Hepatocyte (in vitro differentiated cells): ENCODE results near the gene FHIP1B. TPM values are rescaled to one million over a fixed set of nuclear protein-coding genes. Genes with fewer than 3 reads are reported as not detected.

Source experiments
- polyA plus RNA-seq: library from polyadenylated mRNA; unstranded; fragments of >200 nt; fragmentation: Nextera tagmentation; extraction: Ambion mirVana; gene quantifications from 2 replicates; pipeline ENCODE4 v1.2.1, GENCODE V29; 2016
- total RNA-seq: library from RNA; depleted of rRNA; stranded (reverse); fragments of >200 nt; gene quantifications from 2 replicates; pipeline ENCODE4 v1.2.3, GENCODE V29; 2014

FHIP1B gene
- total and polyA plus RNA-seq, 2 experiments from 2014 or later = 27.7 to 31.5 TPM

Other genes starting within 250 kb of the FHIP1B start
- gene OR52L1, start 247.7 kb downstream of the FHIP1B start, total RNA-seq = not detected in 2 replicates
- gene OR52L1, start 247.7 kb downstream of the FHIP1B start, polyA plus RNA-seq = not detected in 2 replicates
- gene OR56A4, start 227.7 kb downstream of the FHIP1B start, total RNA-seq = not detected in 2 replicates
- not detected in 2 replicates for gene OR56A4, start 227.7 kb downstream of the FHIP1B start, polyA plus RNA-seq
- 0.07 and 0.08 TPM in 2 replicates for gene OR56A1, start 203.9 kb downstream of the FHIP1B start, total RNA-seq
- not detected in 2 replicates for gene OR56A1, start 203.9 kb downstream of the FHIP1B start, polyA plus RNA-seq
- not detected in 2 replicates for gene OR56B4, start 127.0 kb downstream of the FHIP1B start, total RNA-seq
- not detected in 2 replicates for gene OR56B4, start 127.0 kb downstream of the FHIP1B start, polyA plus RNA-seq
- gene OR52B2, start 64.3 kb downstream of the FHIP1B start, total RNA-seq = not detected in 2 replicates
- not detected in 2 replicates for gene OR52B2, start 64.3 kb downstream of the FHIP1B start, polyA plus RNA-seq
- gene OR52W1, start 35.4 kb downstream of the FHIP1B start, total RNA-seq = not detected in 2 replicates
- not detected in 2 replicates for gene OR52W1, start 35.4 kb downstream of the FHIP1B start, polyA plus RNA-seq
- gene C11orf42, start 29.1 kb downstream of the FHIP1B start, total RNA-seq = not detected in 2 replicates
- not detected in 2 replicates for gene C11orf42, start 29.1 kb downstream of the FHIP1B start, polyA plus RNA-seq
- 0.17 and 0.52 TPM in 2 replicates for gene CNGA4, start 4.5 kb upstream of the FHIP1B start, total RNA-seq
- 0.25 and 0.50 TPM in 2 replicates for gene CNGA4, start 4.5 kb upstream of the FHIP1B start, polyA plus RNA-seq
- 6.6 and 9.8 TPM in 2 replicates for gene CCKBR, start 25.2 kb upstream of the FHIP1B start, total RNA-seq
- 15.4 and 17.7 TPM in 2 replicates for gene CCKBR, start 25.2 kb upstream of the FHIP1B start, polyA plus RNA-seq
- gene CAVIN3, start 85.9 kb upstream of the FHIP1B start, total RNA-seq = 70.3 and 93.3 TPM in 2 replicates
- gene CAVIN3, start 85.9 kb upstream of the FHIP1B start, polyA plus RNA-seq = 115 and 128 TPM in 2 replicates
- gene SMPD1, start 155.8 kb upstream of the FHIP1B start, total RNA-seq = 65.2 and 70.0 TPM in 2 replicates
- gene SMPD1, start 155.8 kb upstream of the FHIP1B start, polyA plus RNA-seq = 61.7 and 63.0 TPM in 2 replicates
- gene APBB1, start 184.5 kb upstream of the FHIP1B start, total RNA-seq = 33.0 and 38.3 TPM in 2 replicates
- 41.5 and 48.7 TPM in 2 replicates for gene APBB1, start 184.5 kb upstream of the FHIP1B start, polyA plus RNA-seq
- 361 and 367 TPM in 2 replicates for gene HPX, start 206.4 kb upstream of the FHIP1B start, total RNA-seq
- gene HPX, start 206.4 kb upstream of the FHIP1B start, polyA plus RNA-seq = 229 and 358 TPM in 2 replicates
- 18.1 and 26.2 TPM in 2 replicates for gene TRIM3, start 239.3 kb upstream of the FHIP1B start, total RNA-seq
- 31.6 and 35.5 TPM in 2 replicates for gene TRIM3, start 239.3 kb upstream of the FHIP1B start, polyA plus RNA-seq
- gene ARFIP2, start 246.7 kb upstream of the FHIP1B start, total RNA-seq = 78.0 and 90.1 TPM in 2 replicates
- 94.9 and 108 TPM in 2 replicates for gene ARFIP2, start 246.7 kb upstream of the FHIP1B start, polyA plus RNA-seq
- gene TIMM10B, start 246.9 kb upstream of the FHIP1B start, total RNA-seq = 56.3 and 68.0 TPM in 2 replicates
- 52.1 and 65.8 TPM in 2 replicates for gene TIMM10B, start 246.9 kb upstream of the FHIP1B start, polyA plus RNA-seq